ENCODE results near the gene GMPR.

DNA sequence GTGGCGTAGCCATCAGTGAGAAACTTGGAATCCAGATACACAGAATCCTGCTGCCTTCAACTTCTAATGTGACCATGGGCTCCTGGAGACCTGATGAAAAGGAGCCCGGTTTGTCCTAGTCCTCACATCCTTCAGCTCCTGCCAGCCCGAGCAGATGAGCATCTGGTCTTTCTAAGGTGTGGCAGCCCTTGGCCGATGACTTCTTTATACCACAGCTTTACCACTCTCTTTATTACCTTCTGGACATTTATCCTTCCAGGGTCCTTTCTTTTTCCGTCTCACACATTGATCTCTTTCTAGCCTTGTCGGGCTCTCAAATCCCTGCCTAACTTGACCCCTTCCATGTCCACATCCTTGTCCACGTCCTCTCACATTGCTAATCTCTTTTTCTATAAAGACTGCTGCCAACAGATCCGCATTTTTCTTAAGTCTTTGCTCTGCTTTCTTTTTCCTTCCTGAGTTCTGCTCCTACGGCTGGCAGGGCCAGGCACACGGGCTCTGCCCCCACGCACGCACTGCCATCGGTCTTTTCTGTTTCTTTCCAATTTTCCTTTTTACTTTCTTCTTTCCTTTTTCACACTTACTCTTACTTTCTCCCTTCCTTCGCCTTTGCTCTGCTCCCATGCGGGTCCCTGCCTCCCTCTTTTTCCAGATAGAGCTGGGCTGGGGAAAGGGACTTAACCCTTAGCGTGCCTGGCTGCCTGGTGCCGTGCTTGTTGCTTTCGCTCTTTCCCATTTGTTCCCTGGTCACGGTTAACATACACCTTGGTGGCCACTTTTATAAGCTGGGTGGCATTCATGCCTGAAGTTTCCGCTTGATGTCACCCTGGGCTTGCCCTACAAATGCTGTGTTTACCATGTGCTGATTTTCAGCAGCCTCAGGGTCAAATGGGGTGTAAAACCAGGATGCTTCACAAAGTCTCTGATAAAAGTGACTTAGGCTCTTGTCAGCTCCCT, 9.4 kb upstream of the GMPR start:
- TF ChIP-seq, protein P1, sequence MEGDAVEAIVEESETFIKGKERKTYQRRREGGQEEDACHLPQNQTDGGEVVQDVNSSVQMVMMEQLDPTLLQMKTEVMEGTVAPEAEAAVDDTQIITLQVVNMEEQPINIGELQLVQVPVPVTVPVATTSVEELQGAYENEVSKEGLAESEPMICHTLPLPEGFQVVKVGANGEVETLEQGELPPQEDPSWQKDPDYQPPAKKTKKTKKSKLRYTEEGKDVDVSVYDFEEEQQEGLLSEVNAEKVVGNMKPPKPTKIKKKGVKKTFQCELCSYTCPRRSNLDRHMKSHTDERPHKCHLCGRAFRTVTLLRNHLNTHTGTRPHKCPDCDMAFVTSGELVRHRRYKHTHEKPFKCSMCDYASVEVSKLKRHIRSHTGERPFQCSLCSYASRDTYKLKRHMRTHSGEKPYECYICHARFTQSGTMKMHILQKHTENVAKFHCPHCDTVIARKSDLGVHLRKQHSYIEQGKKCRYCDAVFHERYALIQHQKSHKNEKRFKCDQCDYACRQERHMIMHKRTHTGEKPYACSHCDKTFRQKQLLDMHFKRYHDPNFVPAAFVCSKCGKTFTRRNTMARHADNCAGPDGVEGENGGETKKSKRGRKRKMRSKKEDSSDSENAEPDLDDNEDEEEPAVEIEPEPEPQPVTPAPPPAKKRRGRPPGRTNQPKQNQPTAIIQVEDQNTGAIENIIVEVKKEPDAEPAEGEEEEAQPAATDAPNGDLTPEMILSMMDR (IDR thresholded peaks at IDR 0.05) = no peak
- TF ChIP-seq POLR2A (IDR thresholded peaks at IDR 0.05) = no peak

Measured in esophagus squamous epithelium (tissue), 4 donors.